Lower leg skin (tissue), 4 donors: ENCODE measurements around the gene RHCG. TPM values are rescaled to one million over a fixed set of nuclear protein-coding genes. Genes with fewer than 3 reads are reported as not detected.
A peak's percentile ranks its signal among the peaks of the same experiment; 100 is the strongest.

Experiments used
- DNase-seq, 2 donors: peaks; one replicate each; pipeline ENCODE4 v3.0.0-alpha.2; 2019; ENCODE audit warnings: low spot score in 2 of 2
- H3K4me3 ChIP-seq: fragments of 200-600 bp; sonication (generic); 2 replicates; pipeline ENCODE4 v1.5.1; 2017; ENCODE audit warnings: mild to moderate bottlenecking, low read depth; ENCODE audit not compliant: poor library complexity, severe bottlenecking
- POLR2A ChIP-seq, 2 donors: fragments of 450-650 bp; IDR thresholded peaks; one replicate each; pipeline ENCODE4 v1.6.1; 2016 to 2017; ENCODE audit warnings: antibody characterized with exemption in 2 of 2, mild to moderate bottlenecking in 1 of 2, moderate library complexity in 1 of 2
- WGBS, 2 donors: methylation state at CpG; one replicate each; pipeline ENCODE4 v1.1.5; 2018; 5-methylcytosine and 5-hydroxymethylcytosine counted together
- intact Hi-C: fragments of 100-400 bp; cut with DNase I; formaldehyde crosslinking; loops from one replicate; pipeline ENCODE4 v1.15.0; 2023; ENCODE audit warnings: low total_unique reads
- total RNA-seq, 4 donors: library from RNA; depleted of rRNA; stranded (reverse); fragments of >200 nt; gene quantifications; one replicate each; pipeline ENCODE4 v1.1.0, GENCODE V29; 2016
- TF ChIP-seq, protein P1 (sequence below), 3 donors: fragments of 450-650 bp; IDR thresholded peaks; one replicate each; pipeline ENCODE4 v1.5.1; 2016; ENCODE audit warnings: antibody characterized with exemption in 3 of 3, mild to moderate bottlenecking in 3 of 3, moderate library complexity in 2 of 3

RHCG gene
- total RNA-seq, 4 donors from 2014 or later = 1.3 to 29.0 (median 23.7) TPM

DNA sequence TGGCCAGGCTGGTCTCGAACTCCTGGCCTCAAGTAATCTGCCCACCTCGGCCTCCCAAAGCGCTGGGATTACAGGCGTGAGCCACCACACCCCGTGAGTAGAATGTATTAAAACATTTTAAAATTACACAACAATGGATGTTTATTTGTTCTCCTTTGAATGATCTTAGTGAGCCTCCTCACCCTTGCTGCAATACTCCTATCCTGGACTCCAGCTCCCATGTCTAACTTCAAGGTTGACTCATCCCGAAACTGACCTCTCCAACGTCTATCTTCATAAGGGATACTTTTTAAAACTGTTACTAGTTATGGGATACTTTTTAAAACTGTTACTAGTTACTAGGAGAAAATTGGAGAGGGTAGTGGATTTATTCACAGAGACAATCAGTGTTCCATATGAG, 17.8 kb upstream of the RHCG start:
- DNase-seq = no peak
- H3K4me3 ChIP-seq = no peak overlapping the region
- TF ChIP-seq POLR2A (IDR thresholded peaks at IDR 0.05) = no peak
- TF ChIP-seq, protein P1, sequence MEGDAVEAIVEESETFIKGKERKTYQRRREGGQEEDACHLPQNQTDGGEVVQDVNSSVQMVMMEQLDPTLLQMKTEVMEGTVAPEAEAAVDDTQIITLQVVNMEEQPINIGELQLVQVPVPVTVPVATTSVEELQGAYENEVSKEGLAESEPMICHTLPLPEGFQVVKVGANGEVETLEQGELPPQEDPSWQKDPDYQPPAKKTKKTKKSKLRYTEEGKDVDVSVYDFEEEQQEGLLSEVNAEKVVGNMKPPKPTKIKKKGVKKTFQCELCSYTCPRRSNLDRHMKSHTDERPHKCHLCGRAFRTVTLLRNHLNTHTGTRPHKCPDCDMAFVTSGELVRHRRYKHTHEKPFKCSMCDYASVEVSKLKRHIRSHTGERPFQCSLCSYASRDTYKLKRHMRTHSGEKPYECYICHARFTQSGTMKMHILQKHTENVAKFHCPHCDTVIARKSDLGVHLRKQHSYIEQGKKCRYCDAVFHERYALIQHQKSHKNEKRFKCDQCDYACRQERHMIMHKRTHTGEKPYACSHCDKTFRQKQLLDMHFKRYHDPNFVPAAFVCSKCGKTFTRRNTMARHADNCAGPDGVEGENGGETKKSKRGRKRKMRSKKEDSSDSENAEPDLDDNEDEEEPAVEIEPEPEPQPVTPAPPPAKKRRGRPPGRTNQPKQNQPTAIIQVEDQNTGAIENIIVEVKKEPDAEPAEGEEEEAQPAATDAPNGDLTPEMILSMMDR (IDR thresholded peaks at IDR 0.05) = no peak
- WGBS, 2 donors = 71 to 81% methylated on average over 7 of the region's 7 CpGs
- intact Hi-C loops = no loop called here

DNA sequence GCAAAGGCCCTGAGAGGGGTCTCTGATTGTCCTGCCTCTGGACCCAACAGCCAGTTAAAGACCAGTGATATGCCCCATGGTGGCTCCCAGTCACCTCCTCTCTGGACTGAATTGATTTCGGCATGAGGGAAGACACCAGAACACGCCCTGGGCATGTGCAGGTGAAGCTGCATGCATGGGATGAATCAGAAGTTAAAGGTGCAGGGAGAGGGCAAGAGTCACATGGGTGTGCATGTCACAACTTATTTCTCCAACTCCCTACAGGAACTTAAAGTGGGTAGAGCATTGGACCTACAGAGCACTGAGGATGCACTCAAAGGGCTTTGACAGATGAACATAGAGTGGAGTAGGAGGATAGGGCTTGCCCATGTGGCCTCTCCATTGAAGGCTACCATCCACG, 16.9 kb upstream of the RHCG start:
- 58 to 75% methylated on average over 3 of the region's 3 CpGs for WGBS, 2 donors
- TF ChIP-seq POLR2A (IDR thresholded peaks at IDR 0.05) = no peak
- TF ChIP-seq, protein P1 (IDR thresholded peaks at IDR 0.05) = no peak
- no peak overlapping the region for H3K4me3 ChIP-seq
- intact Hi-C loops = no loop called here
- peak in 1 of 2 donors; percentile 39 for DNase-seq

DNA sequence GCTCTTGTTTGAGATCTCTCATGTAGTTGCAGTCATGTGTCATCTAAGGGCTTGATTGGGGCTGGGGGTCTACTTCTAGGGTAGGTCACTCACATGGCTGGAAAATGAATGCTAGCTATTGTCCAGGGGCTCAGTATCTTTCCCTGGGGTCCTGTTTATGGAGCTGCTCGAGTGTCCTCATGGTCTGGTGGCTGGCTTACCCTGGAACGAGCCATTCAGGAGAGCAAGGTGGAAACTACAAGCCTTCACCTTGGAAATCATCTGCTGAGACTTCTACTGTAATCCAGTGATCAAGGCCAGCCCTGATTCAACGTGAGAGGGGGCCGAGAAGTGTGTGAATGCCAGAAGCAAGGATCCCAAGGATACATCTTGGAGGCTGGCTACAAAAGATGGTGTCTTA, 16.2 kb upstream of the RHCG start:
- 69 to 82% methylated on average over 4 of the region's 4 CpGs for WGBS, 2 donors
- intact Hi-C loops = no loop called here
- H3K4me3 ChIP-seq = no peak overlapping the region
- TF ChIP-seq, protein P1 (IDR thresholded peaks at IDR 0.05) = no peak
- DNase-seq = peak in 1 of 2 donors; percentile 53

DNA sequence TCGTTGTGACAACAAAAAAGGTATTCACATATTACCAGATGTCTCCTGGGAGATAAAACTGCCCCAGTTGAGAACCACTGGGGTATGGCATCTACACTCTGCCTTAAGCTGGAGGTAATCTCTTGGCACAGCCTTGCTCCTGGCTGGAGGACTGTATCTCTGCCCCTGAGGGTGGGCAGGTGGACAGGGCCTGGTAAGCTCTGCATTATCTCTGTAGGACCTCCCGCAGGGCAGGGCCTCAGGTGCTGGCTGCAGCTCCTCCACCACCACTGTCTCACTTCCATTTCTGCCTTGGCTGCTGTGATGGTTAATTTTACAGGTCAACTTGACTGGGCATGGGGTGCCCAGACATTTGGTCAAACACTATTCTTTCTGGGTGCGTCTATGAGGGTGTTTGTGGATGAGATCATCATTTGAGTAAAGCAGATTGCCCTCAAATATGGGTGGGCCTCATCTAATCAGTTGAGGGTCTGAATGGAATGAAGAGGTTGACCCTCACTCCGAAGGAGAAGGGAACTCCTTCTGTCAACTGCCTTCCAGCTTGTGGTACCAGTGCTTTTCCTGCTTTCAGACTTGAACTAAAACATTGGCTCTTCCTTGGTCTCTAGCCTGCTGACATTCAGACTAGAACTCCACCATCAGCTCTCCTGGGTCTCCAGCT, 9.8 kb upstream of the RHCG start:
- TF ChIP-seq, protein P1 (IDR thresholded peaks at IDR 0.05) = no peak
- TF ChIP-seq POLR2A (IDR thresholded peaks at IDR 0.05) = no peak
- WGBS, 2 donors = 76 to 87% methylated on average over 4 of the region's 4 CpGs
- intact Hi-C loops = no loop called here
- DNase-seq = peak in 1 of 2 donors; percentile 60
- no peak overlapping the region for H3K4me3 ChIP-seq

DNA sequence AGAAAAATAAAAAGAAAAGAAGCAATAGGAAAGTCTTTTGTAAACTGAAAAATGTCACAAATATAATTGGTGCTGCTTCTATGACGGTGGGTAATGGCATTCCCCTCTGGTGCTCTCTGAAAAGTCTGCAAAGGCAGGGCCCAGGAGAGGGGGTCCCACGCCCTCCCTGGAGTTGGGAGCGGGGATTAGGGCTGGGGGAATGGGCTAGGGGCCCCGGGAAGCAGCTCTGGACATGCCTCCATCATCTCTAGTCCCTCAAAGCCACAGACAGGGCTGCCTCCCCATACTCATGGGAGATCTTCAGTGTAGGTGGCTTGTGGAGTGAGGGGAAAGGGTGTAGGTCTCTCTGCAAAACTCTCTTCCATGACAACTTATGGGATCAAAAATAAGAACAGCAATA, 7.8 kb upstream of the RHCG start:
- DNase-seq = peak in 1 of 2 donors; percentile 54
- TF ChIP-seq, protein P1 (IDR thresholded peaks at IDR 0.05) = no peak
- TF ChIP-seq POLR2A (IDR thresholded peaks at IDR 0.05) = no peak
- 60 to 68% methylated on average over 4 of the region's 4 CpGs for WGBS, 2 donors
- no peak overlapping the region for H3K4me3 ChIP-seq
- intact Hi-C loops = no loop called here
